Gastrocnemius medialis (tissue), 4 donors: ENCODE data around the gene EFCAB9.

ENCODE experiments used
- POLR2A ChIP-seq, 2 donors: fragments of 450-650 bp; IDR thresholded peaks; one replicate each; pipeline ENCODE4 v1.6.1; 2017; ENCODE audit warnings: antibody characterized with exemption in 2 of 2, mild to moderate bottlenecking in 2 of 2, moderate library complexity in 2 of 2
- TF ChIP-seq, protein P1 (sequence below), 5 experiments: fragments of 450-650 bp in 3 of 5; fragments of 200-600 bp in 2 of 5; sonication (generic) in 2 of 5; IDR thresholded peaks in 4 of 5; conservative IDR thresholded peaks in 1 of 5; 1 replicate in 4 of 5; 2 replicates in 1 of 5; pipeline ENCODE4 v1.5.1; 2016 to 2019; ENCODE audit warnings: antibody characterized with exemption in 5 of 5, mild to moderate bottlenecking in 3 of 5, moderate library complexity in 3 of 5

- TF ChIP-seq, protein P1, sequence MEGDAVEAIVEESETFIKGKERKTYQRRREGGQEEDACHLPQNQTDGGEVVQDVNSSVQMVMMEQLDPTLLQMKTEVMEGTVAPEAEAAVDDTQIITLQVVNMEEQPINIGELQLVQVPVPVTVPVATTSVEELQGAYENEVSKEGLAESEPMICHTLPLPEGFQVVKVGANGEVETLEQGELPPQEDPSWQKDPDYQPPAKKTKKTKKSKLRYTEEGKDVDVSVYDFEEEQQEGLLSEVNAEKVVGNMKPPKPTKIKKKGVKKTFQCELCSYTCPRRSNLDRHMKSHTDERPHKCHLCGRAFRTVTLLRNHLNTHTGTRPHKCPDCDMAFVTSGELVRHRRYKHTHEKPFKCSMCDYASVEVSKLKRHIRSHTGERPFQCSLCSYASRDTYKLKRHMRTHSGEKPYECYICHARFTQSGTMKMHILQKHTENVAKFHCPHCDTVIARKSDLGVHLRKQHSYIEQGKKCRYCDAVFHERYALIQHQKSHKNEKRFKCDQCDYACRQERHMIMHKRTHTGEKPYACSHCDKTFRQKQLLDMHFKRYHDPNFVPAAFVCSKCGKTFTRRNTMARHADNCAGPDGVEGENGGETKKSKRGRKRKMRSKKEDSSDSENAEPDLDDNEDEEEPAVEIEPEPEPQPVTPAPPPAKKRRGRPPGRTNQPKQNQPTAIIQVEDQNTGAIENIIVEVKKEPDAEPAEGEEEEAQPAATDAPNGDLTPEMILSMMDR (IDR thresholded peaks at IDR 0.05 in 4 of 5, conservative IDR thresholded peaks at IDR 0.05 in 1 of 5), result no peak
- TF ChIP-seq POLR2A (IDR thresholded peaks at IDR 0.05), result no peak
These were observed 51.1 kb downstream of the EFCAB9 start for GRCh38 chr5:172245046-172245445.
